Measurements from ENCODE around the gene SLC5A12. TPM values are rescaled to one million over a fixed set of nuclear protein-coding genes. Genes with fewer than 3 reads are reported as not detected.

The SLC5A12 gene
- total RNA-seq, 1 donor from 2014 or later: 3.6 TPM

DNA sequence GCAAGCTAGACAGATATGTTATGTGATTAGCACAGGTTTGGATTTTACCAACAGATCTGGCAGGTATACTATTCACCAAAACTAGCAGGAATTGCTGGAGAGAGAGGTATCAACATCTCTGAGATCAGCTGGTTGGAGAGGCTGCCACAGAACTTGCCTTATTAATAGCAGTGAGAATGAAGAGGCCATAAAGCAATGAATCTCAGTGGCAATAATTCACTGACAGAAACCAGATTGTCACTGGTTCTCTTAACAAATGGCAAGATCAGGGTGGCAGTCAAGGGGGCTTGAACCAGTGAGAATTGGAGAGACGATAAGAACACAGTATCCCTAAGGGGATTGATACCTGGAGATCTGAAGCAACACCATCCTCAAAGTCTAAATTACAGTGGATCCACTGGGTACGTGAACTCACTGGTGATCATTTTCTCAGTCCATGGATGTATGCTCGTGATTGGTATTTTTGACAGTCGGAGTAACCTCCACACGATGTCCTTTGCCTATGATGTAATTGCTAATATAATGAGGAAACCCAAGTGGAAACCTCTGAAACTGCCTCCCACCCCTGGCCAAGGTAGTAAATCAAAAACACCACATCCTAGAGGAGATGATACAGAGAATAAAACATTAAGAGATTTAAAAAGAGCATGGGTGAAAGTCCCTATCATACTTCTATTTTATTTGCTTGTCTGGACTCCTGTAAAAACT is 17.7 kb upstream of the SLC5A12 start:
- H3K4me1 Mint-ChIP-seq (ENCODE audit: low read depth): no peaks in the 10 kb centered on the region
- no peak for TF ChIP-seq CTCF (IDR thresholded peaks at IDR 0.05; ENCODE audit: unreplicated experiment)
- H3K4me3 Mint-ChIP-seq (ENCODE audit: low read depth): no peak overlapping the region
- H3K9me3 Mint-ChIP-seq (ENCODE audit: low read depth): peaks cover 7% of the 10 kb centered on the region
- no peaks in the 10 kb centered on the region for H3K36me3 Mint-ChIP-seq (ENCODE audit: insufficient read depth)
- no peaks in the 10 kb centered on the region for H3K27me3 Mint-ChIP-seq
- DNase-seq (ENCODE audit: low spot score, unreplicated experiment): no peak
- H3K27ac Mint-ChIP-seq: no peak overlapping the region

- no peaks in the 10 kb centered on the region for H3K27me3 Mint-ChIP-seq
- H3K4me3 Mint-ChIP-seq (ENCODE audit: low read depth): no peak overlapping the region
- no peaks in the 10 kb centered on the region for H3K4me1 Mint-ChIP-seq (ENCODE audit: low read depth)
- no peaks in the 10 kb centered on the region for H3K36me3 Mint-ChIP-seq (ENCODE audit: insufficient read depth)
- peaks cover 7% of the 10 kb centered on the region for H3K9me3 Mint-ChIP-seq (ENCODE audit: low read depth)
- DNase-seq (ENCODE audit: low spot score, unreplicated experiment): no peak
- H3K27ac Mint-ChIP-seq: no peak overlapping the region
- no peak for TF ChIP-seq CTCF (IDR thresholded peaks at IDR 0.05; ENCODE audit: unreplicated experiment)
Measured at GRCh38 chr11:26734691-26735090, 12.8 kb upstream of the SLC5A12 start.

- Mint-ChIP-seq H3K9me3 (ENCODE audit: low read depth) (no peaks in the 10 kb centered on the region), H3K27ac (peak overlapping the region; percentile 65)
- no peak for TF ChIP-seq CTCF (IDR thresholded peaks at IDR 0.05; ENCODE audit: unreplicated experiment)
Measured at GRCh38 chr11:26731084-26731456, 9.2 kb upstream of the SLC5A12 start.

GRCh38 chr11:26730414-26731083 is 8.7 kb upstream of the SLC5A12 start:
- no peaks in the 10 kb centered on the region for H3K36me3 Mint-ChIP-seq (ENCODE audit: insufficient read depth)
- H3K27me3 Mint-ChIP-seq: no peaks in the 10 kb centered on the region
- no peak overlapping the region for H3K27ac Mint-ChIP-seq
- DNase-seq (ENCODE audit: low spot score, unreplicated experiment): no peak
- H3K4me3 Mint-ChIP-seq (ENCODE audit: low read depth): no peak overlapping the region
- H3K4me1 Mint-ChIP-seq (ENCODE audit: low read depth): no peaks in the 10 kb centered on the region
- TF ChIP-seq CTCF (IDR thresholded peaks at IDR 0.05; ENCODE audit: unreplicated experiment): no peak
- no peaks in the 10 kb centered on the region for H3K9me3 Mint-ChIP-seq (ENCODE audit: low read depth)

More at GRCh38 chr11:26731084-26731456, 9.2 kb upstream of the SLC5A12 start:
- no peaks in the 10 kb centered on the region for H3K36me3 Mint-ChIP-seq (ENCODE audit: insufficient read depth)
- no peak for DNase-seq (ENCODE audit: low spot score, unreplicated experiment)
- no peaks in the 10 kb centered on the region for H3K27me3 Mint-ChIP-seq
- no peaks in the 10 kb centered on the region for H3K4me1 Mint-ChIP-seq (ENCODE audit: low read depth)
- no peak overlapping the region for H3K4me3 Mint-ChIP-seq (ENCODE audit: low read depth)

DNA sequence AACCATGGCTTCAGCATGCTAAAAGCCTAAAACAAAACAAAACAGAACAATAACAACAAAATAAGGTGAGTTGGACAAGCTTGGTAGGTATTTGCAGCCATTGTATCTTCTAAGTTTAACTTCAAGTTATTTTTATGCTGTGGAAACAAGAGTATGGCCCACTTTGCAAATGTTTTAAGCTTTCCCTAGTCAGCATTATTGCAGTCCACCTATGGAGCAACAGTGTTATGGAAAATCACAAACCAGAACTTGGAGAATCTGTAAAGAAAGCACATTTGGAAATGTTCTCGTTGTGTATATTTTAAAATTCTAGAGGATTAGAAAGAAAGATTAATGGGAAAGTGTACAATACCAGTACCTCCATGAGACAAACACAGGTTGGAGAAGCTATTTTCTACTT is 7.4 kb upstream of the SLC5A12 start:
- Mint-ChIP-seq H3K4me1 (ENCODE audit: low read depth) (no peaks in the 10 kb centered on the region), H3K9me3 (ENCODE audit: low read depth) (no peaks in the 10 kb centered on the region), H3K36me3 (ENCODE audit: insufficient read depth) (no peaks in the 10 kb centered on the region), H3K27ac (no peak overlapping the region), H3K4me3 (ENCODE audit: low read depth) (no peak overlapping the region), H3K27me3 (no peaks in the 10 kb centered on the region)
- DNase-seq (ENCODE audit: low spot score, unreplicated experiment): no peak
- TF ChIP-seq CTCF (IDR thresholded peaks at IDR 0.05; ENCODE audit: unreplicated experiment): no peak
